SIG-M5 treated with dmso at 0.1 percent for 504 hours (cell line): ENCODE data around the gene NTN5.
"Not testable (repeated sequence)": the region's sequence is repeated elsewhere in the genome, so short reads cannot be mapped to it uniquely, and the experiment has no call there.

ENCODE experiments used
- DNase-seq: peaks from one replicate; lab custom pipeline; 2025; ENCODE audit not compliant: unreplicated experiment; lab: John Stamatoyannopoulos, UW

Gene NTN5

GRCh38 chr19:48670699-48671445 lies 1.9 kb downstream of the NTN5 start:
- no peak for DNase-seq

DNA sequence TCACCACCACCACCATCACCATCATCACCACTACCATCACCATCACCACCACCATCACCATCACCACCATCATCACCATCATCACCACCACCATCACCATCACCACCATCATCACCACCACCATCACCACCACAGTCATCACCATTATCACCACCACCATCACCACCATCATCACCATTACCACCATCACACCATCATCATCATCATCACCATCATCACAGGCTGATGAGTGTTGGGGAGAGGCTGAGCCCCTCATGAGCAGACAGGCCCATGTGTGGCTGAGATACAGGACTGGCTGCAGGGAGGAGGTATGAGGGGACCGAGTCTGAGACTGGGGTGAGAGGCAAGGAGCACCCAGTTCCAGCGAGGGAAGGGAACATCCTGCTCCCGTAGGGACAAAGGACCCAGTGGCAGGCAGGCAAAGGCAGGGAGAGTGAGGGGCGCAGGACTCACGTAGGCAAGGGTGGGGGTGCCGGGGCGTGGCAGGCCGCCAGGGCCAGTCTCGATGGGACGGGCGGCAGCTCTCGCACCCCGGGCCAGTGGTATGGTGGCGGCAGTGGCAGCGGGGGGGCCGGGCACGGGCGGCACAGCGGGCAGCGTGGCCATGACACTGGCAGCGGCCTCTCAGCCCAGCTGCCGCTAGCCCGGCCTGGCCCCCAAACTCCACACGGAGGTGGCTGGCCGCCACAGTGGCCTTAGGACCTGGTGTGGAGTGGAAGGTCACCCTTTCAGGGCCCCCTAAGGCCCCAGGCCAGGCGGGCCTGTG lies 2.7 kb downstream of the NTN5 start:
- no peak for DNase-seq

- DNase-seq = no peak
Observed at GRCh38 chr19:48668761-48669160, 4.1 kb downstream of the NTN5 start.

DNA sequence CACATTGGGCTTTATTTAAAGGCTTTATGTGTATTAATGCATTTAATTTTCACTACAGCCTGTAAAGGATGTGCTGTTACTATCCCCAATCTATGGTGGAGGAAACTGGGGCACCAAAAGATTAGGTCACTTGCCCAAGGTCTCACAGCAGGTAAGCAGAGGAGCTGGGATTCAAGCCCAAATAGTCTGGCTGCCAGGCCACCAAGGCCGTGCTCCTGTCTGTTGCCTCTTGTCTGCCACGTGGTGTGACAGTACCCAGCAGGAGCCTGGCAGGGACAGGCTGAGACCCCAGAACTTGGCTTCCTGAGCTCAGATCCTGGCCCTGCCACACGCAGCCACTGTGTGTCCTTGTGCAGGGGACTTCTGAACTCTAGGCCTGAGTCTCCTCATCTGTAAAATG lies 4.5 kb downstream of the NTN5 start:
- no peak for DNase-seq

DNA sequence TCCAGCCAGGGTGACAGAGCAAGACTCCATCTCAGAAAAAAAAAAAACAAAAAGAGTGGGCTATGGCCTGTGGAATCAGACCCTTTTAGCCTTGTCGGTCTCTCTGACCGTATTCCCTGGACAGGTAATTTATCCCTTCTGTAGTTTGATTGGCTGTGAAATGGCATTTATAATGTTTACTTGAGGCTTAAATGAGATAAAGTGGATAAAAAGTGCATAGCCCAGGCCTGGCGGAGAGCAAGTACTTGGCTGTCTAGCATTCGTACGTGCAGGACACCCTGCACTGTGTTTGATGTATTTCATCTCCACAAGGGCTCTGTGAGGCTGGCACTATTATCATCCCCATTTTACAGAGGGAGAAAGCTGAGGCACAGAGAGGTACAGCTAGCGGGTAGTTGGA lies 7.0 kb downstream of the NTN5 start:
- no peak for DNase-seq

- no peak for DNase-seq
Observed at GRCh38 chr19:48664476-48664875, 8.3 kb downstream of the NTN5 start.

DNA sequence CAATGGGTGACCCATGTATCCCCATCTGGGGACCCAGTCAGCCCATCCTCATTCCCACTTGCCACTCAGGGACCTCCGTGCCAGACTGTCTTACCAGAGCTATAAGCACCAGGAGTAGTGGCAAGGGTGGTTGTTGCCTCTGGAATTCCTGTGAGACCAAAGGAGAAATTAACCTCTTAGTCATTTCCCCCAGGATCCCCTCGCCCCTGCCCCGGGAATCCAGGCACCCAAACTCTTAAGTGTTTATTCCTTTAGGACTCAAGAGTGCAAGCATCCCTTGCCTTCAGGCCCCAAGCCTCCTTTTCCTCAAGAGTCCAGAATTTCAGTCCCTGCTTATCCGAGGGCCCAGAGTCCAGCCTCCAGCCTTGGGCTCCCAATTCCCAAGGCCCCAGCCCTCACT lies 9.2 kb downstream of the NTN5 start:
- DNase-seq = no peak

DNA sequence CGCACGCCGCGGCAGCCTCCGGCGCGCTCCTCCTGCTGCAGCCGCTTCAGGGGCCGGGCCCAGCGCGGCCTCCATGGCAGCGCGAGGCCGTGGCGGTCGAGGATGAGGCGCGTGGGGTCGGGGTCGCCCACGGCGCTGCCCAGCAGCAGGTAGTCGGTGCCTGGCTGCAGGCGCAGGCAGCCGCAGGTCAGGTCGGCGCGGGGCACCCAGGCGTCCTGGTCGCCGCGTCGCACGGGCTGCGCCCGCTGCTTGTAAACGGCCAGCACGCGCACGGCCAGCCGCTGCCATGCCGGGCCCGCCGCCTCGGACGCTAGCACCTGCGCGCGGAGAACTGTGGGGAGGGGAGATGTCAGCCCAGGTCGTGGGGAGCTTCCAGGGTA lies 11.1 kb downstream of the NTN5 start:
- no peak for DNase-seq

GRCh38 chr19:48660852-48661710 lies 11.7 kb downstream of the NTN5 start:
- peak; percentile 86 for DNase-seq

DNA sequence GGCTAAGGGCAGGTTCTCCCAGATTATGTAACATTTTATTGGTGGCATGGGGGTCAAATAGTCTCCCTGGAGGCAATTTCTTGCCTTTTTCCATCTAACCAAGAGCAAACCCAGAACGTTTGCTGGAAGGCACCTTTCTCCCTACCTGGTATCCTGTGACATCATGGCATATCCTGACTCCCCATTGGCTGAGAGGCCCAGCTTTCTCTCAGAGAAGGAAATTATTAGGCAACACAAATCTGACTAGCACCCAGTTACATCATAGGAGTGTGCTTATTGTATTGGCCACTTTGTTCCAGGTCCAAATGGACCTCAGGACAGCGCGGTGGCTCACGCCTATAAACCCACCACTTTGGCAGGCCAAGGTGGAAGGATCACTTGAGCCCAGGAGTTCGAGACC lies 13.0 kb downstream of the NTN5 start:
- DNase-seq = peak; percentile 65

DNA sequence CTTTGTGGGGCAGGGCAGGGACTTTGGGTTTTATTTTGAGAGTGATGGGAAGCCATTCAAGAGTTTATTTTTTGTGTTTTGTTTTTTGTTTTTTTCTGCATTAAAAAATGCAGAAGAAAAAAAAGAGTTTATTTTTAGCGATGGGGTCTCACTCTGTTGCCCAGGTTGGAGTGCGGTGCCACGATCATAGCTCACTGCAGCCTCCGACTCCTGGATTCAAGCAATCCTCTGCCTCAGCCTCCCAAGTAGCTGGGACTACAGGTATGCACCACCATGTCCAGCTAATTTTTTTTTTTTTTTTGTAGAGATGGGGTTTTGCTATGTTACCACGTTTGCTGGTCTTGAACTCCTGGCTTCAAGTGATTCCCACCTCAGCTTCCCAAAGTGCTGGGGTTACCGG lies 14.3 kb downstream of the NTN5 start:
- no peak for DNase-seq

GRCh38 chr19:48657828-48658227 lies 15.0 kb downstream of the NTN5 start:
- not testable (repeated sequence) for DNase-seq

- no peak for DNase-seq
Observed at GRCh38 chr19:48656840-48657474, 15.9 kb downstream of the NTN5 start.

DNA sequence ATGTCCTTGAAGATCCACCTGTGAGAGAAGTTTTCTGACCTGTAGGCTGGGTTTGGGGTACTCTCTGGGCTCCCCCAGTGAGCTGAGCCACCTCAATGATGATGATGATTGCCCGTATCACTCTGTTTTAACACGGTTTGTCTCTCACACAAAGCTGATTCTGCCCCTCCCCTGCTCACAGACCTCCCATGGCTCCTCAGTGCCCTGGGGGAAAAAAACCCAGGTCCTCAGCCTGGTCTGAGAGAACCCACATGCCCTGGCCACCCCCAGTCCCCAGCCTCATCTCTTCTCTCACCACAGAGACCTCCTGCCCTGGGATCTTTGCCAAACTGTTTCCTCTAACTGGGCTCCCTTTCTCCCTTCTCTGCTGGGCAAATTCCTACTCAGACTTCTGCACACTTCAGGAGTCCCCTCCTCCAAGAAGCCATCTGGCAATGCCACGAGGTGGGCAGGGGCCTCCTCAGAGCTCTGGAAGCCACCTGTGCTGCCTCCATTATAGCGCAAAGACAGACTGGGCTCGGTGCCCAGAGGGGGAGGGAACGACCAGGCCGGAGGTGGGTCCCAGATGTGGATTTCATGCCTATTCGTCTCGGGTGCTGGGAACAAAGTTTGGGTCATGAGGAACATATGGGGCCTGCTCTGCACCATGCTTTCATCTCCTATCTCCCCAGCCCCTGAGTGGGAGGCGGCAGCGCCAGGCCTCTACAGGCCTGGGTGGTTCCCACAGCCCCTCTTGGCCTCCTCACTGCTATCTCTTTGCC lies 18.3 kb downstream of the NTN5 start:
- no peak for DNase-seq

DNA sequence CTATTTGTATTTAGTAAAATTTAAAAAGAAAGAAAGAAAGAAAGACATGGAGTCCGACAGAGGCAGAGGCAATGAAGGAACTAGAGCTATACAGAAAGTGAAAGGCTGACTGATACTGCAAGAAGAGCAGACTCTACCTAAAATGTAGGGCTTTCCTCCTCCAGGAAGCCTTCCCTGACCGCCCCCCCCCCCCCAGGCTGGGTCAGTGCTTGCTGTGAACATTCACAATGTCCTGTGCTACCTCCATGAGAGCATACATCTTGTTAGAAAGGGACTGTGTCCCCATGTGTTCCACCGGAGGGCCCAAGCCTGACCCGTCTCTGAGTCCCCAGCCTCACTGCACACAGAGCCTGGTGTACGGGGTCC lies 21.2 kb downstream of the NTN5 start:
- no peak for DNase-seq

GRCh38 chr19:48650974-48651682 lies 21.7 kb downstream of the NTN5 start:
- no peak for DNase-seq

DNA sequence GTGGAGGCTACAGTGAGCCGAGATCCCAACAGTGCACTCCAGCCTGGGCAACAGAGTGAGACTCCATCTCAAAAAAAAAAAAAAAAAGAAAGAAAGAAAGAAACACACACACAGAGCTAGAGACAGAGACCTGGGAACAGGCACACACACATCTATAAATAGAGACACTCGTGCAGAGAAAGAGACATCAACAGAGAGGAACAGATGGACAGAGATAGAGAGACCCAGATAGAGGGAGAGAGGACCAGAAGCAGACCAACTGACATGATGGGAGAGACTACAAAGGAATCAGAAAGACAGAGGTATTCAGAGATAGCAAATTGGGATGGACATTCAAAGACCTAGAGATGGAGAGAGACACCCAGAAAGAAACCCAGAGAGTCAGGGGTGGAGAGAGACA lies 24.7 kb downstream of the NTN5 start:
- DNase-seq = no peak

DNA sequence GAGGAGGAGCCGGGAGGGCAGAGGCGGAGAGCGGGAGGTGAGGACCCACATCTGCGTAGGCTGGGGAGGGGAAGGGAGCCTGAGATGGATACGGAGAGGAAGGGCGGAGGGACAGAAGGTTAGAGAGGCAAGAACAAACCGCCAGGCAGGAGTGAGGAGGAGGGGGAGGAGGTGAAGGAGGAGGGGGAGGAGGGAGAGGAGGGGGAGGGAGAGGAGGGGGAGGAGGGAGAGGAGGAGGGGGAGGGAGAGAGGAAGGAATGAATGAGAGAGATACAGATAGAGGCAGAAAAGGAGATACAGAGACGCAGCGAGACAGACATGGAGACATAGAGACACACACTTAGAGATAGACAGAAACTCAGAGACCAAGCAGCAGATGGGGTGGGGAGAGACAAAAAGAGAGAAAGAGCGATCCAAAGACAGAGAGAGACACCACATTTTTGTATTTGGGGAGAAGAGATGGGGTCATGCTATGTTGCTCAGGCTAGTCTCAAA lies 26.0 kb downstream of the NTN5 start:
- DNase-seq = no peak

- DNase-seq = peak; percentile 81
Observed at GRCh38 chr19:48646001-48646721, 26.7 kb downstream of the NTN5 start, which contains the start of gene CA11. CA11 (minus strand) TSS chr19:48646187; CDS start chr19:48645632, 555 bp downstream.
